Bronchial epithelial cell (primary cell): ENCODE results near the gene KMO. TPM values are rescaled to one million over a fixed set of nuclear protein-coding genes. Genes with fewer than 3 reads are reported as not detected.

Source experiments
- DNase-seq: peaks from one replicate; pipeline ENCODE4 v3.0.0-alpha.2; 2010; ENCODE audit warnings: low read depth
- FAIRE-seq: peaks from 2 replicates; lab custom pipeline; 2011; peaks lifted over from hg19 to GRCh38; lab: Jason Lieb, UNC
- H3K27me3 ChIP-seq: 2 replicates; pipeline ENCODE4 v1.5.1; 2011; ENCODE audit warnings: low read length; ENCODE audit not compliant: control insufficient read depth, insufficient read depth
- H3K36me3 ChIP-seq: 2 replicates; pipeline ENCODE4 v1.5.1; 2011; ENCODE audit warnings: low read length; ENCODE audit not compliant: control insufficient read depth, insufficient read depth
- H3K4me3 ChIP-seq: 2 replicates; pipeline ENCODE4 v1.5.1; 2011; ENCODE audit warnings: mild to moderate bottlenecking, low read depth, low read length, control low read depth
- total RNA-seq: library from RNA; depleted of rRNA; stranded (reverse); fragments of >200 nt; gene quantifications from 2 replicates; pipeline ENCODE4 v1.2.1, GENCODE V29; 2014
- TF ChIP-seq, protein P1 (sequence below): IDR thresholded peaks from 2 replicates; pipeline ENCODE4 v1.5.1; 2011; ENCODE audit warnings: mild to moderate bottlenecking, moderate library complexity, low read length, control low read depth, inconsistent platforms; ENCODE audit not compliant: insufficient read depth, severe bottlenecking

The KMO gene
- total RNA-seq, 1 donor from 2014 or later = not detected

DNA sequence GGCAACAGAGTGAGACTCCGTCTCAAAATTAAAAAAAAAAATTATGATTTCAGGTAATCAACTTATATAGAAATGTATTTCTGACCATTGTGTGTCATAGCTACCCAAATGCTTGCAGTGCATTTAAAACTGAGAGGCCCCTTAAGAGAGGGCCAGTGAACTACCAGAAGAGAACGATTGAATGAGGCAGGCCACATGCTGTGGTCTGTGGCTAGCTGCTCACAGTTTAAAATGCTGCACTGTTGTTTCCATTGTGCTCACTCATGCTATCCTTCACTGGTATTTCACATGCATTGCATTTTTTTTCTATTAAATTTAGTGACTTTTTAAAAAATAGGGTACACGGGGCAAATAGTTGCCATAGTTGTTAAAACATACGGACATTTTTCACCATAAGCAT, 82.0 kb downstream of the KMO start:
- no peak for DNase-seq
- FAIRE-seq = no peak

DNA sequence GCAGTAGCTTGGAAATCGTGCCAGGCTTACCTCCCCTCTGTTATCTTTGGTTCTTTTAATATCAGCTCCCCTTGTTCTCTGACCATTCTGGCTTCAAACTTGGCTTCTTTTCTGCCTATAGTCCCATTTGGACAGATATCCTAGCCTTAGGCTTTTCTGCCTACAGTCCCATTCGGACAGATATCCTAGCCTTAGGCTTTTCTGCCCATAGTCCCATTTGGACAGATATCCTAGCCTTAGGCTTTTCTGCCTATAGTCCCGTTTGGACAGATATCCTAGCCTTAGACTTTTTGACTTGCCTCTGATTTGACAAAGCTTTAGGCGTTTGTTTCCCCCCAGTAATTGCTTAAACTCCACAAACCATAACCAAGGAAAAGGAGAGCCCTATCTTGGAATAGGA, 82.4 kb downstream of the KMO start:
- DNase-seq (no peak), FAIRE-seq (no peak)
- TF ChIP-seq, protein P1, sequence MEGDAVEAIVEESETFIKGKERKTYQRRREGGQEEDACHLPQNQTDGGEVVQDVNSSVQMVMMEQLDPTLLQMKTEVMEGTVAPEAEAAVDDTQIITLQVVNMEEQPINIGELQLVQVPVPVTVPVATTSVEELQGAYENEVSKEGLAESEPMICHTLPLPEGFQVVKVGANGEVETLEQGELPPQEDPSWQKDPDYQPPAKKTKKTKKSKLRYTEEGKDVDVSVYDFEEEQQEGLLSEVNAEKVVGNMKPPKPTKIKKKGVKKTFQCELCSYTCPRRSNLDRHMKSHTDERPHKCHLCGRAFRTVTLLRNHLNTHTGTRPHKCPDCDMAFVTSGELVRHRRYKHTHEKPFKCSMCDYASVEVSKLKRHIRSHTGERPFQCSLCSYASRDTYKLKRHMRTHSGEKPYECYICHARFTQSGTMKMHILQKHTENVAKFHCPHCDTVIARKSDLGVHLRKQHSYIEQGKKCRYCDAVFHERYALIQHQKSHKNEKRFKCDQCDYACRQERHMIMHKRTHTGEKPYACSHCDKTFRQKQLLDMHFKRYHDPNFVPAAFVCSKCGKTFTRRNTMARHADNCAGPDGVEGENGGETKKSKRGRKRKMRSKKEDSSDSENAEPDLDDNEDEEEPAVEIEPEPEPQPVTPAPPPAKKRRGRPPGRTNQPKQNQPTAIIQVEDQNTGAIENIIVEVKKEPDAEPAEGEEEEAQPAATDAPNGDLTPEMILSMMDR = no peak

More for the DNA sequence above, 82.0 kb downstream of the KMO start:
- Histone ChIP-seq H3K36me3 (no peaks in the 10 kb centered on the region), H3K4me3 (no peak overlapping the region), H3K27me3 (no peaks in the 10 kb centered on the region)
- TF ChIP-seq, protein P1 = no peak

DNA sequence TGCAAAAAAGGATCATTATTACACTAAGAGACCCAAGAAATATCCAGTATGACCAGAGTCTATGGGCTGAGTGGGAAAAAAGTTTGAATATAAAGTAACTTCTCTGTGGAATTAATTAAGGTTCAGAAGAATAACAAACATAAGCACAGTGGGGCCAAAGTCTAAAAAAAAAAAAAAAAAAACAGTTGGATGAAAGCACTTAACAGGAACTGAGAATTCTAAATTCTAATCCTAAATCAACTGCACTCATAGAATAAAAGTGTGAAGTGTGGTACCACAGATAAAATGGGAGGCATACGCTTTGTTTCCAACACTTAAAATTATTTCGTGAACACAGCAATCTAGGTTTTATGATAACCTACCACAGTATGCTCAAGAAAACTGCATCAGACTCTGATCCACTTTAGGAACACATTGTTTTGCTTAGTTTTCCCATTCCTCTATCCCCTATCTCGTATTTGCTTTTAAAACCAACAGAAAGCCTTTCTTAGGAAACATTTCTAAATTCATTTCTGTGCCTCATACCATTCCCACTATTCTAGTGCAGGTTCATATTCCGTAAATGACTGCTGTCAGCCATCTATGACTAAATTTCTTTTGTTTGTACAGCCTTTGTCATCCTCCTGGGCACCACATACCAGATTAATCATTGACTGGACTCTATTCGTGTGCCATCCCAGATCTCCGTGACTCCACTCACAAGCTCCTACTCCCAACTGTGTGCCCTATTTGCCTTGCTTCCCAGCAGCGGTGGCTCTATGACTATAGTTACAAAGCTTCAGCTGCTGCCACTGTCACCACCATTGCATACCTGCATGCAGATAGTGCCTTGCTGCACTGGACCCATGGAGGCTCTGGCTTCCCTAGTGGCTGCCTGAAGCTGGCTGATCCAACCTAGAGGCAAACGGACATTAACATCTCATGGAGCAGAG, 83.1 kb downstream of the KMO start:
- TF ChIP-seq, protein P1 = no peak
- DNase-seq (peak; percentile 94), FAIRE-seq (no peak)
- Histone ChIP-seq H3K4me3 (no peak overlapping the region), H3K27me3 (no peaks in the 10 kb centered on the region), H3K36me3 (no peaks in the 10 kb centered on the region)

More for the DNA sequence above, 82.4 kb downstream of the KMO start:
- no peaks in the 10 kb centered on the region for H3K36me3 ChIP-seq
- H3K27me3 ChIP-seq = no peaks in the 10 kb centered on the region
- no peak overlapping the region for H3K4me3 ChIP-seq

DNA sequence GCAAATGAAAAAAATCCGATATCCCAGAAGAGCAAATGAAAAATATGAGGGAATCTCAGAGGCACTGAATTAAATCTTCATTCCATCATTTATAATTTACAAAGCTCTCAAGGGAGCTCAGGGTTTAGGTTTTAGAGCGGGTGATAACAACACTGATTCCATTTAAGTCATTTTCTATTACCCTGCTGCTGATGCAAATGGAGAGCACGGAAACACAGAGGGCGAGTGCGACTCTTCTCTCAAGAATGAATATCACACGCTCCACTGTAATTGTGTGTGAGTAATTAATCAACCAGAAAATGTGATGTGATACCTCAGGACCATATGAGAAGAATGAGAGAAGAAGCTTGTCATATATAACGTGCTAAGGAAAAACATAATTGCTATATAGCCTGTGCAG, 85.2 kb downstream of the KMO start:
- no peaks in the 10 kb centered on the region for H3K36me3 ChIP-seq
- H3K4me3 ChIP-seq = no peak overlapping the region
- TF ChIP-seq, protein P1 = no peak
- no peak for FAIRE-seq
- no peak for DNase-seq
- no peaks in the 10 kb centered on the region for H3K27me3 ChIP-seq

DNA sequence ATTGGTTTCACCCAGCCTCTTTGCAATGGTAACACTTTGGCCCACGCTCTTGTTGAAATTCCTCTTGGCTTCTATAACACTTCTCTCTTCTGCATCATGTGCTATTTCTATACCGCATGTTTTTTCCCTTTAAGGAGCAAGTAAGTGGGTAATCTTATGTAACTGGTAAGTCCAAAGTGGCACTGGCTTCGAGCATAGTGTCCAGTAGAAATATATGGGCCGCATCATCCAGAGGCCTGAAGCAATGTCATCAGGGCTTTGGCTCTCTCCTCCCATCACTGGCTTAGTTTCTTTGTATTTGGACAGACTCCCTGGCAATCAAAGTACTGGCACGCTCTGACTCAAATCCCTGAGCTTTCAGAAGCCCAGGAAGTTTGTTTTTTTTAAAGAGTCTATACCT, 90.5 kb downstream of the KMO start:
- FAIRE-seq (no peak), DNase-seq (no peak)
- Histone ChIP-seq H3K4me3 (no peak overlapping the region), H3K27me3 (no peaks in the 10 kb centered on the region), H3K36me3 (peaks cover 1% of the 10 kb centered on the region)
- TF ChIP-seq, protein P1 = no peak
